Heart left ventricle (tissue), 13 donors: ENCODE data around the gene UNKL.

ENCODE experiments used
- CTCF ChIP-seq, 12 donors: fragments of 200-600 bp; sonication (generic) in 4 of 12; IDR thresholded peaks; one replicate each; pipeline versions ENCODE4 v1.5.0 to v1.8.0; 2018 to 2022; ENCODE audit warnings: antibody characterized with exemption in 12 of 12, mild to moderate bottlenecking in 5 of 12
- POLR2A ChIP-seq, 2 donors: fragments of 450-650 bp; IDR thresholded peaks; one replicate each; pipeline ENCODE4 v1.6.1; 2017; ENCODE audit warnings: antibody characterized with exemption in 2 of 2, mild to moderate bottlenecking in 2 of 2, moderate library complexity in 2 of 2
- donor health status: ischemic (EF 13 %, LVEDD 7.1; RV severe dilation, severe dysfunction).
- donor health status: DM: no; HTN: yes; CAD: no.
- donor health status: DM: no; HTN: no; CAD: no.
- donor health status: ischemic (EF 25% LVEDD 6.9; RV normal size, moderate dysfunction).
- donor health status: ischemic (EF 25% LVEDD 5.7; RV mildly dilated, moderate dysfunction).
- donor health status: ischemic (EF 35%, LVEDD 5.7; RV mildly dilated, moderate dysfunction).
- donor health status: nonischemic (EF 11% LVEDD 7.7; RV severe dilation, severe dysfunction).
- donor health status: DM: yes; HTN: yes; CAD: no.
- donor health status: PGD.
- donor health status: ischemic (EF 29% LVEDD 5.4; RV normal size, mild dysfunction).
- donor health status: nonischemic (EF 23%, LVEDD 6.1; RV moderate dilation, normal function).

GRCh38 chr16:1320097-1320496 lies 94.4 kb downstream of the UNKL start:
- TF ChIP-seq POLR2A (IDR thresholded peaks at IDR 0.05): no peak
- TF ChIP-seq CTCF (IDR thresholded peaks at IDR 0.05): no peak
